ENCODE results near the gene CCL27. TPM values are rescaled to one million over a fixed set of nuclear protein-coding genes. Genes with fewer than 3 reads are reported as not detected.

CCL27 gene
- total and polyA plus RNA-seq, 10 of the 15 experiments (the other 5 are each of a cell fraction or from before 2014, with no cell fraction given): 0.45 TPM; not detected in 9

DNA sequence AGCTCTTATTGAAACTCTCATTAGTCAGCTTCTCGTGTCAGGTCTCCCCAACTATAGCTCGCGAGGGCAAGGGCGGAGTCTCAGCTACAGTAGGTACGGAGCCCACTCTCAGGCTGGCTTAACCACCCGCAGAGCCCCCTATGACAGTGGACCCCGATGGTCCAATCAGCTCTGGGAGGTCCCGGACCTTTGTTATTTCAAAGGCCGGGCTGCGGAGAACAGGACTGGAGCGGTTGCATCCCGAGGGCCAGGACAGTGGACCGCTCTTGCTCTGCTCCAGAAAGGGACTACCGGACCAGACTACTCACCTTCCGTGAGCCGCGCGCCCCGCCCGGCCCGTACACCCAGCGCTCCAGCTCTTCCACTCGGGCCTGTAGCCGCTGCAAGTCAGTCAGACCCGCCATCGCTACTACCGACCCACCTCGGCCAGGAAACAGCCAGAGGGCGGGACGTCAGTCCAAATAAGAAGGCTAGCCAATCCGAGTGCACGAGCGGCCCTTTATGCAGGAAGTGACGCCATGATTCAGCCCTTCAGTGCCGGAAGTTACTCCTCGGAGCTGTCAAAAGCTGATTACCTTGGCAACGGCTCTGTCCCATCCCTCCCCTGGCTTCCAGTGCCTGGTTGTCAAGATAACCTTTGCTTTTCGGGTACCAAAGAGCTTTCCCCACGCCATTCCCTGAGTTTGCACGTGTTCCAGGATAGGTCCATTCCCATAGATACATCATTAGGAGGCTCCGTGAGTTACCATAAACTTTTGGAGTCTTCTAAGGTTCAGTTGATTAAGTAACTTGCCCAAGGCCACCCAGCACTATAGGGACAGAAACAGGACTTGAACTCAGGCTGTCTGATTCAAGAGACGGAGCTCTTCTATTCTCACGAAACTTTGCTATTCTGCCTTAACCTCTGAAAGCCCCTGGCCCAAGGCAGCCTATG is 42.1 kb downstream of the CCL27 start, which contains the start of gene DCTN3 (continued):
- TF ChIP-seq IRF5 (IDR thresholded peaks at IDR 0.05; ENCODE audit: borderline replicate concordance): no peak
- TF ChIP-seq, protein P1, sequence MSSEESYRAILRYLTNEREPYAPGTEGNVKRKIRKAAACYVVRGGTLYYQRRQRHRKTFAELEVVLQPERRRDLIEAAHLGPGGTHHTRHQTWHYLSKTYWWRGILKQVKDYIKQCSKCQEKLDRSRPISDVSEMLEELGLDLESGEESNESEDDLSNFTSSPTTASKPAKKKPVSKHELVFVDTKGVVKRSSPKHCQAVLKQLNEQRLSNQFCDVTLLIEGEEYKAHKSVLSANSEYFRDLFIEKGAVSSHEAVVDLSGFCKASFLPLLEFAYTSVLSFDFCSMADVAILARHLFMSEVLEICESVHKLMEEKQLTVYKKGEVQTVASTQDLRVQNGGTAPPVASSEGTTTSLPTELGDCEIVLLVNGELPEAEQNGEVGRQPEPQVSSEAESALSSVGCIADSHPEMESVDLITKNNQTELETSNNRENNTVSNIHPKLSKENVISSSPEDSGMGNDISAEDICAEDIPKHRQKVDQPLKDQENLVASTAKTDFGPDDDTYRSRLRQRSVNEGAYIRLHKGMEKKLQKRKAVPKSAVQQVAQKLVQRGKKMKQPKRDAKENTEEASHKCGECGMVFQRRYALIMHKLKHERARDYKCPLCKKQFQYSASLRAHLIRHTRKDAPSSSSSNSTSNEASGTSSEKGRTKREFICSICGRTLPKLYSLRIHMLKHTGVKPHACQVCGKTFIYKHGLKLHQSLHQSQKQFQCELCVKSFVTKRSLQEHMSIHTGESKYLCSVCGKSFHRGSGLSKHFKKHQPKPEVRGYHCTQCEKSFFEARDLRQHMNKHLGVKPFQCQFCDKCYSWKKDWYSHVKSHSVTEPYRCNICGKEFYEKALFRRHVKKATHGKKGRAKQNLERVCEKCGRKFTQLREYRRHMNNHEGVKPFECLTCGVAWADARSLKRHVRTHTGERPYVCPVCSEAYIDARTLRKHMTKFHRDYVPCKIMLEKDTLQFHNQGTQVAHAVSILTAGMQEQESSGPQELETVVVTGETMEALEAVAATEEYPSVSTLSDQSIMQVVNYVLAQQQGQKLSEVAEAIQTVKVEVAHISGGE (CRISPR knock-in tag; IDR thresholded peaks at IDR 0.05): no peak
- TF ChIP-seq CHD4 (IDR thresholded peaks at IDR 0.05): no peak
- peak; percentile 42; the same call in 1 of the 2 replicates for TF ChIP-seq MXI1 (IDR thresholded peaks at IDR 0.05; ENCODE audit: low read depth, low read length)
- TF ChIP-seq HDAC6 (IDR thresholded peaks at IDR 0.05; ENCODE audit: unreplicated experiment): no peak
- peak; percentile 39; the same call in 1 of the 2 replicates for TF ChIP-seq GATAD2B (conservative IDR thresholded peaks at IDR 0.05; ENCODE audit: low read depth)
- TF ChIP-seq BRCA1 (IDR thresholded peaks at IDR 0.05; ENCODE audit: low read depth, low read length): no peak
- TF ChIP-seq SIN3A (IDR thresholded peaks at IDR 0.05; ENCODE audit: low read depth, low read length): peak; percentile 63
- TF ChIP-seq, protein P2, sequence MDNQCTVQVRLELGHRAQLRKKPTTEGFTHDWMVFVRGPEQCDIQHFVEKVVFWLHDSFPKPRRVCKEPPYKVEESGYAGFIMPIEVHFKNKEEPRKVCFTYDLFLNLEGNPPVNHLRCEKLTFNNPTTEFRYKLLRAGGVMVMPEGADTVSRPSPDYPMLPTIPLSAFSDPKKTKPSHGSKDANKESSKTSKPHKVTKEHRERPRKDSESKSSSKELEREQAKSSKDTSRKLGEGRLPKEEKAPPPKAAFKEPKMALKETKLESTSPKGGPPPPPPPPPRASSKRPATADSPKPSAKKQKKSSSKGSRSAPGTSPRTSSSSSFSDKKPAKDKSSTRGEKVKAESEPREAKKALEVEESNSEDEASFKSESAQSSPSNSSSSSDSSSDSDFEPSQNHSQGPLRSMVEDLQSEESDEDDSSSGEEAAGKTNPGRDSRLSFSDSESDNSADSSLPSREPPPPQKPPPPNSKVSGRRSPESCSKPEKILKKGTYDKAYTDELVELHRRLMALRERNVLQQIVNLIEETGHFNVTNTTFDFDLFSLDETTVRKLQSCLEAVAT (IDR thresholded peaks at IDR 0.05): no peak
